GM12875 (cell line): ENCODE measurements around the gene GUCY1A1.

Source experiments
- H3K4me3 ChIP-seq: one replicate; pipeline ENCODE4 v1.5.1; 2011; ENCODE audit warnings: low read depth, low read length, control low read depth
- CTCF ChIP-seq: IDR thresholded peaks from 2 replicates; pipeline ENCODE4 v1.5.1; 2011; ENCODE audit warnings: low read depth, mild to moderate bottlenecking, control low read depth, inconsistent platforms, low read length, moderate library complexity, borderline replicate concordance; ENCODE audit not compliant: insufficient read depth

Gene GUCY1A1

DNA sequence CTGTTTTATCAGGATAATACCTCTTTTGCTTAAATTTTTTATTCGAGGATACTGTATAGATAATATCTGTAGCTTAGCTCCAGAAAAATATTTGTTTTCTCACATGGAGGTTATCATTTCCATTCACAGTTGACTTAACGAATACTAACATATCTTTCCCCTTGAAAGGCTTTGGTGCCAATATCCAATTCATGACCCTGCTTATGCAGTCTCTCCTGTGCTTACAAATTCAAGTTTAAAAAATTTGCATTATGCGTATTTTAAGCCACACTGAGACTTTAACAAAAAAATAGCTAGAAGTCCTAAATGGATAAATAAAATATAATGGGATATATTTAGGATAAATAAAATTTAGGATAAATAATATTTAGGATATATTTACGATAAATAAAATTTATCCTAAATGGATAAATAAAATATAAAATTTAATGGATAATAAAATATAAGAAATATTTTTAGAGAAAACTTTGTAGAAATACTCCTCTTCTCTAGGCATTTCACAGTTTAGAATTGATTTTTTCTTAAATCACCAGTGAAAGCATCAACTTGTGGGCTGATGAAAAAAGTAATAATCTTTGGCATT lies 114.7 kb downstream of the GUCY1A1 start:
- TF ChIP-seq CTCF = no peak
- no peak overlapping the region for H3K4me3 ChIP-seq
